ENCODE measurements around the gene PITPNC1.

GRCh38 chr17:67336859-67337258 lies 40.2 kb upstream of the PITPNC1 start:
- TF ChIP-seq CTCF (conservative IDR thresholded peaks at IDR 0.05 in 1 of 2, IDR thresholded peaks at IDR 0.05 in 1 of 2; ENCODE audit: extremely low read depth in 1 of 2, insufficient read depth in 1 of 2, low read depth in 1 of 2, low read length in 2 of 2): no peak
- no peak for TF ChIP-seq EZH2 (IDR thresholded peaks at IDR 0.05; ENCODE audit: borderline replicate concordance, low read length)
